Thyroid gland (tissue), 4 donors: ENCODE results near the gene TMPRSS6. TPM values are rescaled to one million over a fixed set of nuclear protein-coding genes. Genes with fewer than 3 reads are reported as not detected.

Experiments used
- DNase-seq, 2 donors: peaks; one replicate each; pipeline ENCODE4 v3.0.0-alpha.2; 2019
- H3K27ac ChIP-seq, 3 donors: fragments of 200-600 bp; sonication (generic); 1 replicate in 2 of 3; 2 replicates in 1 of 3; pipeline ENCODE4 v1.5.1; 2016 to 2019; ENCODE audit warnings: mild to moderate bottlenecking in 1 of 3, moderate library complexity in 1 of 3
- H3K27me3 ChIP-seq: fragments of 200-600 bp; sonication (generic); one replicate; pipeline ENCODE4 v1.5.1; 2019
- H3K36me3 ChIP-seq, 2 donors: fragments of 200-600 bp; sonication (generic); one replicate each; pipeline ENCODE4 v1.5.1; 2016 to 2019
- H3K4me1 ChIP-seq, 2 donors: fragments of 200-600 bp; sonication (generic); one replicate each; pipeline ENCODE4 v1.5.1; 2017 to 2019
- H3K4me3 ChIP-seq, 3 donors: fragments of 200-600 bp; sonication (generic); replicated peaks in 1 of 3; 1 replicate in 2 of 3; 2 replicates in 1 of 3; pipeline ENCODE4 v1.5.1; 2016; ENCODE audit warnings: mild to moderate bottlenecking in 1 of 3
- H3K9me3 ChIP-seq: fragments of 200-600 bp; sonication (generic); one replicate; pipeline ENCODE4 v1.5.1; 2017
- POLR2A ChIP-seq, 2 donors: fragments of 450-650 bp; IDR thresholded peaks; one replicate each; pipeline ENCODE4 v1.6.1; 2017; ENCODE audit warnings: antibody characterized with exemption in 2 of 2, mild to moderate bottlenecking in 2 of 2, moderate library complexity in 1 of 2
- WGBS, 2 donors: methylation state at CpG; one replicate each; pipeline ENCODE4 v1.1.5; 2017; 5-methylcytosine and 5-hydroxymethylcytosine counted together
- intact Hi-C: fragments of 100-400 bp; cut with DNase I; formaldehyde crosslinking; loops from one replicate; pipeline ENCODE4 v1.15.1; 2023
- total RNA-seq, 4 donors: library from RNA; depleted of rRNA; stranded (reverse); fragments of >200 nt; gene quantifications; one replicate each; pipeline ENCODE4 v1.2.3, GENCODE V29; 2016
- TF ChIP-seq, protein P1 (sequence below), 6 experiments: fragments of 200-600 bp in 3 of 6; fragments of 450-650 bp in 3 of 6; sonication (generic) in 3 of 6; IDR thresholded peaks; one replicate each; pipeline ENCODE4 v1.5.1; 2016 to 2019; ENCODE audit warnings: antibody characterized with exemption in 6 of 6, mild to moderate bottlenecking in 2 of 6, inconsistent platforms in 1 of 6, moderate library complexity in 1 of 6

The TMPRSS6 gene
- total RNA-seq, 4 donors from 2014 or later, result 0.50 TPM; not detected in 3

GRCh38 chr22:37049224-37049623 lies 60.3 kb downstream of the TMPRSS6 start:
- no peak overlapping the region for H3K4me3 ChIP-seq
- intact Hi-C loops, result no loop called here
- no peaks in the 10 kb centered on the region for H3K36me3 ChIP-seq
- no peaks in the 10 kb centered on the region for H3K9me3 ChIP-seq
- no peaks in the 10 kb centered on the region for H3K27me3 ChIP-seq
- peaks cover 8 to 28% of the 10 kb centered on the region in 2 donors for H3K4me1 ChIP-seq
- peak; percentile 82 to 86 for DNase-seq
- 31 to 42% methylated on average over 2 of the region's 2 CpGs for WGBS, 2 donors
- peak overlapping the region; percentile 52 to 76 (median 61) for H3K27ac ChIP-seq
- TF ChIP-seq, protein P1, sequence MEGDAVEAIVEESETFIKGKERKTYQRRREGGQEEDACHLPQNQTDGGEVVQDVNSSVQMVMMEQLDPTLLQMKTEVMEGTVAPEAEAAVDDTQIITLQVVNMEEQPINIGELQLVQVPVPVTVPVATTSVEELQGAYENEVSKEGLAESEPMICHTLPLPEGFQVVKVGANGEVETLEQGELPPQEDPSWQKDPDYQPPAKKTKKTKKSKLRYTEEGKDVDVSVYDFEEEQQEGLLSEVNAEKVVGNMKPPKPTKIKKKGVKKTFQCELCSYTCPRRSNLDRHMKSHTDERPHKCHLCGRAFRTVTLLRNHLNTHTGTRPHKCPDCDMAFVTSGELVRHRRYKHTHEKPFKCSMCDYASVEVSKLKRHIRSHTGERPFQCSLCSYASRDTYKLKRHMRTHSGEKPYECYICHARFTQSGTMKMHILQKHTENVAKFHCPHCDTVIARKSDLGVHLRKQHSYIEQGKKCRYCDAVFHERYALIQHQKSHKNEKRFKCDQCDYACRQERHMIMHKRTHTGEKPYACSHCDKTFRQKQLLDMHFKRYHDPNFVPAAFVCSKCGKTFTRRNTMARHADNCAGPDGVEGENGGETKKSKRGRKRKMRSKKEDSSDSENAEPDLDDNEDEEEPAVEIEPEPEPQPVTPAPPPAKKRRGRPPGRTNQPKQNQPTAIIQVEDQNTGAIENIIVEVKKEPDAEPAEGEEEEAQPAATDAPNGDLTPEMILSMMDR (IDR thresholded peaks at IDR 0.05), result no peak
- TF ChIP-seq POLR2A (IDR thresholded peaks at IDR 0.05), result no peak

- TF ChIP-seq POLR2A (IDR thresholded peaks at IDR 0.05), result no peak
- TF ChIP-seq, protein P1 (IDR thresholded peaks at IDR 0.05), result no peak
- DNase-seq, result no peak
- no peaks in the 10 kb centered on the region for H3K27me3 ChIP-seq
- 85 to 91% methylated on average over 6 of the region's 6 CpGs for WGBS, 2 donors
- no peaks in the 10 kb centered on the region for H3K9me3 ChIP-seq
- no peak overlapping the region for H3K4me3 ChIP-seq
- H3K27ac ChIP-seq, result no peak overlapping the region
- H3K4me1 ChIP-seq, result peaks cover 8 to 39% of the 10 kb centered on the region in 2 donors
- intact Hi-C loops, result no loop called here
- H3K36me3 ChIP-seq, result no peaks in the 10 kb centered on the region
These were observed 61.4 kb downstream of the TMPRSS6 start for GRCh38 chr22:37048133-37048532.

DNA sequence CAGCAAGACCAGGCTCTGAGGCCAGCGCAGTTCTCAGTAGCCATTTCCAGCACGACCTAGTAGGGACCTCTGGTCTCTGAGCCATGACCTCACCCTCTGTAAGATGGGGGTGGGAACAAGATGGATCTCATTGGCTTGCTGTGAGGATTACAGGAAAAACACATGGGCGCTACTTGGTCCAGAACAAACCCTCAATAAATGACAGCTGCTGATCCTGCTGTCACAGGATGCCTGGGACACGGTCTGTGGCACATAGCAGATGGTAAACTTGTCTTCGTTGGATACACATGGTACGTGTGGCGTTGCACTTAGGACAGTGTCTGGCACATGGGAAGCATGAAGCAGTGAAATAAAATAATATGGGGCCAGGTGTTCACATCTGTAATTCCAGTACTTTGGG lies 62.5 kb downstream of the TMPRSS6 start:
- no peak for DNase-seq
- Histone ChIP-seq H3K4me3 (no peak overlapping the region), H3K36me3 (no peaks in the 10 kb centered on the region), H3K4me1 (peaks cover 8 to 33% of the 10 kb centered on the region in 2 donors), H3K27ac (no peak overlapping the region), H3K9me3 (no peaks in the 10 kb centered on the region), H3K27me3 (no peaks in the 10 kb centered on the region)
- TF ChIP-seq POLR2A (IDR thresholded peaks at IDR 0.05), result no peak
- TF ChIP-seq, protein P1 (IDR thresholded peaks at IDR 0.05), result no peak
- WGBS, 2 donors, result 88 to 98% methylated on average over 6 to 7 of the region's 7 CpGs
- intact Hi-C loops, result no loop called here

- intact Hi-C loops, result no loop called here
- H3K27me3 ChIP-seq, result no peaks in the 10 kb centered on the region
These were observed 62.9 kb downstream of the TMPRSS6 start for GRCh38 chr22:37046589-37046988.

DNA sequence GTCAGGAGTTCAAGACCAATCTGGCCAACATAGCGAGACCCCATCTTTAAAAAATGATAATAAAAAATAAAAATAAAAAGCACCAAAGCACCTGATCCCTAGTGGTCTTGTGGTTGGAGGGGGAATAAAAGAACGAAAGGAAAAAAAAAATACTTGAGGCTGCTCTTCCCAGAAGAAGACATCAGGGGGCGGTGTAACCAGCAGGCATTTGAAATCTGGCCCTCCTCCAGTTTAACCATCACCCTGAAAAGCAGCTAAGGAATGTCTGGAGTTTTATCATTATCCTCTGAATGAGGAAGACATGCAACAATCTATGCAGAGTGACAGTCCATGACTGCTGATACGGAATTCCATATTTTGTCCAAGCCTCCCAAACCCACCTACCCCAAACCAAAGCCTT lies 63.6 kb downstream of the TMPRSS6 start:
- intact Hi-C loops, result no loop called here
- no peaks in the 10 kb centered on the region for H3K36me3 ChIP-seq
- H3K9me3 ChIP-seq, result no peaks in the 10 kb centered on the region
- peaks cover 8 to 31% of the 10 kb centered on the region in 2 donors for H3K4me1 ChIP-seq
- no peak overlapping the region for H3K27ac ChIP-seq
- H3K4me3 ChIP-seq, result no peak overlapping the region
- TF ChIP-seq POLR2A (IDR thresholded peaks at IDR 0.05), result no peak
- TF ChIP-seq, protein P1 (IDR thresholded peaks at IDR 0.05), result peak in 2 of 6 experiments; percentile 14 to 42
- WGBS, 2 donors, result 45 to 54% methylated on average over 4 of the region's 4 CpGs
- no peaks in the 10 kb centered on the region for H3K27me3 ChIP-seq
- no peak for DNase-seq

More at GRCh38 chr22:37046589-37046988, 62.9 kb downstream of the TMPRSS6 start:
- no peak for DNase-seq
- Histone ChIP-seq H3K9me3 (no peaks in the 10 kb centered on the region), H3K4me3 (no peak overlapping the region), H3K27ac (no peak overlapping the region), H3K36me3 (no peaks in the 10 kb centered on the region), H3K4me1 (peaks cover 8 to 31% of the 10 kb centered on the region in 2 donors)
- WGBS, 2 donors, result 90 to 93% methylated on average over 6 of the region's 6 CpGs
- TF ChIP-seq POLR2A (IDR thresholded peaks at IDR 0.05), result no peak
- TF ChIP-seq, protein P1 (IDR thresholded peaks at IDR 0.05), result no peak
